GM12891 (cell line): ENCODE results near the gene AGO3.

ENCODE experiments used
- POLR2A ChIP-seq: IDR thresholded peaks from 2 replicates; pipeline ENCODE4 v1.6.1; 2011; ENCODE audit warnings: low read depth, low read length, control low read depth
- POLR2AphosphoS5 ChIP-seq: IDR thresholded peaks from 2 replicates; pipeline ENCODE4 v1.6.1; 2011; ENCODE audit warnings: low read depth, low read length, control low read depth
- SPI1 ChIP-seq: IDR thresholded peaks from 2 replicates; pipeline ENCODE4 v1.6.1; 2011; ENCODE audit warnings: low read depth, low read length, control low read depth

DNA sequence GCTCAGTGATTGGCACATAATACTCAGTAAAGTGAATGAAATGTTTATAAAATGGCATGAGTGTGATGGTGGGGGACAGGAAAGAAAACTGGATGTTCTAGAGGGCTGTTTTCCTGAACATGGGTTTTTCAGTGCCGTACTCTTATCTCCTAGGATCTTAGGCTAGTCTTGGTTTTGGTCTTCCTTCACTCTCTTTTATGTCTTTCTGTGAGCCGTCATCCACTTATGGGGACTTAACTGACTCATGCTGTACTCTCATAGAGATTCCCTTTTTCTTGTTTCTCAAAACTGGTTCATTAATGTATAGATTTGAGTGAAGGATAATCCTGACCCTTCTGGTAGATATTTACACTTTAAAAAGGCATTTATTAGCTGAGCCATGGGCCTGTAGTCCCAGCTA is 16.6 kb downstream of the AGO3 start:
- TF ChIP-seq POLR2AphosphoS5 (no peak), SPI1 (no peak), POLR2A (no peak)
